GM12892 (cell line): ENCODE data around the gene OR9K2. TPM values are rescaled to one million over a fixed set of nuclear protein-coding genes. Genes with fewer than 3 reads are reported as not detected.
"Not testable (repeated sequence)": the region's sequence is repeated elsewhere in the genome, so short reads cannot be mapped to it uniquely, and the experiment has no call there.

ENCODE experiments used
- DNase-seq: peaks from one replicate; pipeline ENCODE4 v3.0.0; 2011; ENCODE audit not compliant: insufficient read length
- FAIRE-seq: peaks from 2 replicates; lab custom pipeline; 2011; peaks lifted over from hg19 to GRCh38; lab: Jason Lieb, UNC
- POLR2A ChIP-seq: IDR thresholded peaks from 2 replicates; pipeline ENCODE4 v1.6.1; 2011; ENCODE audit warnings: low read depth, low read length, control low read depth
- POLR2AphosphoS5 ChIP-seq: IDR thresholded peaks from 2 replicates; pipeline ENCODE4 v1.6.1; 2011; ENCODE audit warnings: low read depth, low read length, control low read depth
- TAF1 ChIP-seq: IDR thresholded peaks from 2 replicates; pipeline ENCODE4 v1.6.1; 2011; ENCODE audit warnings: low read depth, mild to moderate bottlenecking, control low read depth, low read length, borderline replicate concordance
- polyA plus RNA-seq: library from polyadenylated mRNA; unstranded; fragments of >200 nt; gene quantifications from one replicate; pipeline ENCODE4 v1.2.1, GENCODE V29; 2012; ENCODE audit warnings: missing spikeins, inconsistent platforms; ENCODE audit not compliant: missing spikeins

OR9K2 gene, protein sequence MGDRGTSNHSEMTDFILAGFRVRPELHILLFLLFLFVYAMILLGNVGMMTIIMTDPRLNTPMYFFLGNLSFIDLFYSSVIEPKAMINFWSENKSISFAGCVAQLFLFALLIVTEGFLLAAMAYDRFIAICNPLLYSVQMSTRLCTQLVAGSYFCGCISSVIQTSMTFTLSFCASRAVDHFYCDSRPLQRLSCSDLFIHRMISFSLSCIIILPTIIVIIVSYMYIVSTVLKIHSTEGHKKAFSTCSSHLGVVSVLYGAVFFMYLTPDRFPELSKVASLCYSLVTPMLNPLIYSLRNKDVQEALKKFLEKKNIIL
- not detected for polyA plus RNA-seq

DNA sequence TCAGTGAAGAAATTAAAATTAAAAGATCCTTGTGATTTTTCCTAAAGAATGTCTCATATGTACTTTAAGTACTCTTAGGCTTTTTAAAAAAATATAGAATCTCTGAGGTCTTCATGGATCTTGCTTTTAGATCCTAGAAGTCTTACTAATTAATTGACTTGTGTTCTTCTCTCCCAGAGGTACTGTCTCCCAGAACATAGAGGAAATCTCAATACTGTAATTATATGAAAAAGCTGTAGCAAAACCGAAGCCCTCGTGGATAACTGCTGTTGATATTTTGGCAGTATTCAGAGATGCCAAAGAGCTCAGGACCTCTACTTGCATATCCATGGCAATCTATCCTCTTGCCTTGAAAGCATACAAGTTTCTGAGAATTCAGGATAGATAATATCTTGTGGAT is at the start of gene OR9K2:
TSS of gene OR9K2 (plus strand) at position 301 of the 400 bp plus-strand sequence. CDS start 3,429 bp downstream, outside the sequence.
- DNase-seq = no peak
- TF ChIP-seq POLR2A (no peak), TAF1 (no peak), POLR2AphosphoS5 (no peak)
- no peak for FAIRE-seq

DNA sequence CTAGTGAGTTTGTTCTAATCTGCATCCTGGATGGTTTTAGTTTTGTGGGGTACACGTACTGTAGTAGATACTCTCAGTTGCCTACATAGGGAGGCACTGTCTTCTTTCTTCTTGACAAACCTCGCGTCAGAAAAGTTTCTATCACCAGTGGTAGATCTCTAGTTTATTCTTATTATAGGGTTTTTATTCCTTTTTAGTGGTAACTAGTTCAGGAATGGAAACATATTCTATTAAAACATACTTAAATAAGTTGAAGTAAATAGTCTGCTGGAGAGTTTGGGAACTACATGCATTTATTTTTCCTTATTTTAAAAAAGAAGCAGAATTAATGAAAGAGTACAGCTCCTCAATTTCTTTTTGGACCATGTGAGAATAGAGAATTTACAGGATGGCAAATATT is 33.6 kb upstream of the OR9K2 start:
- DNase-seq (no peak), FAIRE-seq (no peak)
- no peak for TF ChIP-seq TAF1
- TF ChIP-seq POLR2AphosphoS5 = no peak
- TF ChIP-seq POLR2A = no peak

DNA sequence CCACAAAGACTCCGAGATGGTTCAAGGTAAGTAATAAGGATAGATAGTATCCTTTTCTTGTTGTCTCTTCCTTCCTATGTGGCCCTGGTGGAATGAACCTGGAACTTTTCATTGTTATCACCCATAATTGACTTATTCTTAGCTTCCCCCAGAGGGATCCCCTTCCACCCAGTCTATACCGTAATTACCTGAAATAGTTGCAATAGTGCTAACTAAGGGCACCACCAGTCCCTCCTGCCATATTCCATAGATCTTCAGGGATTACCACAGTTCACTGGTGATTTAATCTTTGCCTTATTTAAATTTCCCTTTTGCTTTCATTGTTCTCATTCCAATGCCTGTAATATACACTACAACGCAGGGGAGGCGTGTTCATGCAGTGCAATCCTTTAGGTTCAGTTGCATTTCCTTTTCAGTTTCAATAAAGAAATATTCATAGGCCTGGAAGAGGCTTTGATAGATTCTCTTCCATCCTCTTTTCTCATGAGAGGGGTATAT is 13.8 kb upstream of the OR9K2 start:
- FAIRE-seq = no peak
- TF ChIP-seq TAF1 = no peak
- no peak for TF ChIP-seq POLR2A
- no peak for TF ChIP-seq POLR2AphosphoS5
- DNase-seq = no peak

DNA sequence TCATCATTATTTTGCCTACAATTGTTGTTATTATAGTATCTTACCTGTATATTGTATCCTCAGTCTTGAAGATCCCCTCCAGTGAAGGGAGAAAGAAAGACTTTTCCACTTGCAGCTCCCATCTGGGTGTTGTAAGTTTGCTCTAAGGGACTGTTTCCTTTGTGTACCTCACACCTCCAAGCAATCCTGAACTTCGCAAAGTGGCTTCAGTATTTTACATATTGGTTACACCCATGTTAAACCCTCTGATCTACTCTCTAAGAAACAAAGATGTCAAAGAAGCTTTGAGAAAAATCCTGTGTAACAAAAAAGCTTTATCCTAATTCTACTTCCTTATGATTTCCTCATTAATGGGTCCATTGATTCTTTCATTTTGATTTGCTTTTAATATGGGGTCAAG is 10.1 kb upstream of the OR9K2 start:
- DNase-seq (no peak), FAIRE-seq (no peak)
- TF ChIP-seq POLR2AphosphoS5 (no peak), POLR2A (no peak), TAF1 (no peak)

DNA sequence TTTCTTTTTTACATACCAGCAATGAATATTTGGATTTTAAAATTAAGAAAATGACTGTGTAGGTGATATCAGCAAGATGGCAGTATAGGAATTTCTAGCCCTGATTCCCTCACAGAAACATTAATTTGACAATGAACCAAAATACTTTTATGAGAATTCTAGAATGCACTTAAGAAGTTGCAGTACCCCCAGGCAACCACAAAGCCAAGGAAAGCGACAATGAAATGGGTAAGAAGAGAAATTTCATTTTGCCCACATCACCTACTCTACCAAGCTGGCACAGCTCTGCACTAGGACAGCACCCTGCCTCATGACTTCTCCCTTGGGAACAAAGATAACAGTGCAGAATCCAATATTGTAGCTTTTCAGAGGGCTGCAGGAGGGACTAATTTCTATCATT is 6.6 kb downstream of the OR9K2 start:
- no peak for DNase-seq
- TF ChIP-seq POLR2A (no peak), POLR2AphosphoS5 (no peak), TAF1 (no peak)
- FAIRE-seq = no peak

DNA sequence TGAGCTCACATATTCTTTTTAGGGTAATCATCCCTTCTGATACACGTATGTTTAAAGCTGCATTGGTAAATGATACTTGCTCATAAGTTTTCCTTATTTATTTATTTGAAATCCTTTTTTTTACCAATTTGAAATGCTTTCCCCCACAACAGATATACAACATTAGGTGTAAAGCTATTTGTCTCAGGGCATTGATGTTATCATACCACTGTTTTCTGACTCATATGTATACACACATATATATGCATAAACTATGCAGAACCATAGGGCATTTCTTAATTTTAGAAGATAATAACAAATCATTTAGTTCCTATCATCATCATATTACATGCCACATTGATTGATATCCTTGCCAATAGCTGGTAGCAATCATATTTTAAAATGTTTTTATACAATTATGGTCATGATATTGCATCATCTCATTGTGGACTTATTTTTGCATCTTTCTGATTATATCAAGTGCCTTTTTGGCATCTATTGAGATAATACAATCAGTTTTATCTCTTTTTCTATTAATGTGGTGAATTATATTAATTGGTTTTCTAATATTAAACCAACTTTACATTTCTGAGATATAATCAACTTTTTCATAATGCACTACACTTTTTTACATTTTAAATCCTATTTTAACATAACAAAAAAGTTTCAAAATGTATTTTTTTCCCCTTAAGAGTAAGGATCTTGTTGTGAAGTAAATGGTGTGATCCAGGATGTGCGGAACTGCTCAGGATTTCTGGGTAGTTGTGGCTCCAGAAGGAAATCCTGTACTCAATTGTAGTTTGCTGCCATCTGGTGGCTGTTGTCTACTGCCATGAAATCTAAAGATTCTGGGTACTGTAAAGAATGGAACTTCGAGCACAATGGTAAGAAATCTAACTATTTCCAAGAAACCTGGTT is 16.7 kb downstream of the OR9K2 start:
- FAIRE-seq = peak; percentile 42
- DNase-seq = no peak
- no peak for TF ChIP-seq POLR2AphosphoS5
- no peak for TF ChIP-seq TAF1
- no peak for TF ChIP-seq POLR2A

DNA sequence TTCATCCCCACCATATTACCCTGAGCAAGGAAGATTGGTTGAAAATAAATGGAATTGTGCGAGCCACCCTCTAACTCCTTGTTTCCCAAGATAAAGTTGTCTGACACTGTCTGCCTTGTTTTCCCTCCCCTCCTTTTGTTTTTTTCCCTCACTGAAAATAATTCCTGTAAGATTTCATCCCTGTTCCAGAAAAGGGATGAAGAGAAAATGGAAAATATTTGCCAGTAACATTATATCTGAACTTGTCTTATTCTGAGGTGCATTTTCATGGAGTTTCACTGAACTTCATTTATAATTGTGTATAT is 17.3 kb downstream of the OR9K2 start:
- no peak for DNase-seq

DNA sequence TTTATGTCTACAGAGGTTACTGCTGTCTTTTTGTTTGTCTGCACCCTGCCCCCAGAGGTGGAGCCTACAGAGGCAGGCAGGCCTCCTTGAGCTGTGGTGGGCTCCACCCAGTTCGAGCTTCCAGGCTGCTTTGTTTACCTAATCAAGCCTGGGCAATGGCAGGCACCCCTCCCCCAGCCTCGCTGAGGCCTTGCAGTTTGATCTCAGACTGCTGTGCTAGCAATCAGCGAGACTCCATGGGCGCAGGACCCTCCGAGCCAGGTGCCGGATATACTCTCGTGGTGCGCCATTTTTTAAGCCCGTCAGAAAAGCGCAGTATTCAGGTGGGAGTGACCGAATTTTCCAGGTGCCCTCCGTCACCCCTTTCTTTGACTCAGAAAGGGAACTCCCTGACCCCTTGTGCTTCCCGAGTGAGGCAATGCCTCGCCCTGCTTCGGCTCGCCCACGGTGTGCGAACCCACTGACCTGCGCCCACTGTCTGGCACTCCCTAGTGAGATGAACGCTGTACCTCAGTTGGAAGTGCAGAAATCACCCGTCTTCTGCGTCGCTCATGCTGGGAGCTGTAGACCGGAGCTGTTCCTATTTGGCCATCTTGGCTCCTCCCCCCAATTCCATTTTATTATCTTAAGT is 40.9 kb downstream of the OR9K2 start:
- DNase-seq, FAIRE-seq: not testable (repeated sequence)

More for the DNA sequence above, 17.3 kb downstream of the OR9K2 start:
- FAIRE-seq = no peak
- TF ChIP-seq POLR2A = no peak
- no peak for TF ChIP-seq POLR2AphosphoS5
- no peak for TF ChIP-seq TAF1

DNA sequence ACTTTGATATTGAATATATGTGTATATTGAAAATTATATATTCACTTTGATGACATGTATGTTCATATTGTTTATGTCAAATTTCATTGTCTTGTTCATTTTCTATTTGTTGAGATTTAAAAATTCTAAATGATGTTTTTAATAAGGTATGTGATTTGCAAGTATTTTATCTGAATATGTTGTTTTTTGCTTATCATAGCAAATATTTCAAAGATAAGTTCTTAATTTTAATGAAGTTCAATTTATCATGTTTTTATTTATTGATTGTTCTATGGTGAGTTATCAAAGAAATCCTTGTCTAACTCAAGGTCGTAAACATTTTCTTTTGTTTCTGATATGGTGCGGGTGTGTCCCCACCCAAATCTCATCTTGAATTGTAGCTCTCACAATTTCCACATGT is 45.2 kb downstream of the OR9K2 start:
- no peak for TF ChIP-seq POLR2AphosphoS5
- TF ChIP-seq TAF1 = no peak
- TF ChIP-seq POLR2A = no peak
- DNase-seq (no peak), FAIRE-seq (no peak)

DNA sequence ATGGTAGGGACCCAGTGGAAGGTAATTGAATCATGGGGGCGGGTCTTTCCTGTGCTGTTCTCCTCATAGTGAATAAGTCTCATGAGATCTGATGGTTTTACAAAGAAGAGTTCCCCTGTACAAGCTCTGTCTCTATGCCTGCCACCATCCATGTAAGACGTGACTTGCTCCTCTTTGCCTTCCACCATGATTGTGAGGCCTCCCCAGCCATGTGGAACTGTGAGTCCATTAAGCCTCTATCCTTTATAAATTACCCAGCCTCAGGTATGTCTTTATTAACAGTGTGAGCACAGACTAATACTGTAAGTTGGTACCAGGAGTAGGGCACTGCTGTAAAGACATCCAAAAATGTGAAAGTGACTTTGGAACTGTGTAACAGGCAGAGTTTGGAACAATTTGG is 45.6 kb downstream of the OR9K2 start:
- not testable (repeated sequence) for FAIRE-seq, DNase-seq

DNA sequence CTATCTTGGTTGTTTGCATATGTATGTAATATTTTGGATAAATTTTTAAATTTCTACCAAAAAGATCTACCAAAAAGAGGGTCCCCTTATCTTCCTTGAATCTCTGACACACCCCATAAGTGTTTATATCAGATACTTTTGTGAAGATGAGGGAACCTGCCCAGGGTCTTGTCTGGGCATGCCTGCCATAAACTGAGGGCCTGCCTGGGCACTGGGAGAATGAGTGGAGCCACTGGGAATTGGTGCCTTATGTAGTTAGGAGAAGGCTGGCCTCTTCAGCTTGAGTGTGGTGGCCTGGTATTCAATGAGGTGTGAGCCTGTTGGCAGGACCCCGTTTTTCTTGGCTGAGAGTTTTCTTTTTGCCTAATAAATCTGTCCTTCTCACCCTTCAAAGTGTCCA is 46.5 kb downstream of the OR9K2 start:
- TF ChIP-seq TAF1 (no peak), POLR2AphosphoS5 (no peak)
- DNase-seq = no peak
- FAIRE-seq = no peak

DNA sequence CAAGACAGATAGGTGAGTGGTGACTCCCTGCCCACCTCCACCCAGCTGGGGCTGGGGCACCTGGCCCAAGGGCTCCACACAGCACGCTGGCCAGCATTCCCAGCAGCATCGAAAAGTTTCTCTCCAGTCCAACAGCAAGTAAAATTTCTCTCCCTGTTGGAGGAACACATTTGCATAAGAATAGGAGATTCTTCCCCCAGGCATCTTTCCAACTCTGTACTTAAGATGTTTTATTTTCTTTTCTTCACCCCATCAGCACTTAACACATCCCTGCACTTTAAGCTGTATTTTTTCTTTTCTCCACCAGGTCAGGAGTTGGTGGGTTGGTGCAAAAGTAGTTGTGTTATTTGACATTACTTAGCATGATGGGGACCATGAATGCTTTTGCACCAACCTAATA is 47.2 kb downstream of the OR9K2 start:
- TF ChIP-seq TAF1 = no peak
- no peak for TF ChIP-seq POLR2A
- no peak for TF ChIP-seq POLR2AphosphoS5
- DNase-seq (no peak), FAIRE-seq (no peak)
